ENCODE results near the gene XIRP2. TPM values are rescaled to one million over a fixed set of nuclear protein-coding genes. Genes with fewer than 3 reads are reported as not detected.
A peak's percentile ranks its signal among the peaks of the same experiment; 100 is the strongest.

XIRP2 gene
- total RNA-seq, 1 donor from 2014 or later, result 0.14 TPM

DNA sequence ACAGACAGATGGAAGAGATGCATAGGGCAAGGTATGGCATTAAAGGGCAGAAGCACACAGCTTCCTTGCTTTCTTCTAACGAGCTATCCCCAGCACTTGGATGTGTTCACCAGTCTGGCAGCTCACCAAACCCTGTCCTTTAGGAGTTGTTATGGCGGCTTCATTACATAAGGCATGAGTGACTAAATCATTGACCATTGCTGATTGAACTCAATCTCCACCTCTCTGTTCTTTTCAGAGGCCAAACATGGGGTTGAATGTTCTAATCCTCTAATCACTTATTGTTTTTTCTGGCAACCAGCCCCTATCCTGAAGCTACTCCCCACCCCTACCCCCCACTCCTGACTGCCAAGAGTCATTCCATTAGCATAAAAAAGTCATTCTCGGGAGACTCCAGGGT lies 301.8 kb downstream of the XIRP2 start:
- H3K4me1 ChIP-seq, result no peaks in the 10 kb centered on the region
- intact Hi-C loops (cut with DNase I), result no loop called here
- DNase-seq (no peak), ATAC-seq (no peak)
- TF ChIP-seq, protein P1, sequence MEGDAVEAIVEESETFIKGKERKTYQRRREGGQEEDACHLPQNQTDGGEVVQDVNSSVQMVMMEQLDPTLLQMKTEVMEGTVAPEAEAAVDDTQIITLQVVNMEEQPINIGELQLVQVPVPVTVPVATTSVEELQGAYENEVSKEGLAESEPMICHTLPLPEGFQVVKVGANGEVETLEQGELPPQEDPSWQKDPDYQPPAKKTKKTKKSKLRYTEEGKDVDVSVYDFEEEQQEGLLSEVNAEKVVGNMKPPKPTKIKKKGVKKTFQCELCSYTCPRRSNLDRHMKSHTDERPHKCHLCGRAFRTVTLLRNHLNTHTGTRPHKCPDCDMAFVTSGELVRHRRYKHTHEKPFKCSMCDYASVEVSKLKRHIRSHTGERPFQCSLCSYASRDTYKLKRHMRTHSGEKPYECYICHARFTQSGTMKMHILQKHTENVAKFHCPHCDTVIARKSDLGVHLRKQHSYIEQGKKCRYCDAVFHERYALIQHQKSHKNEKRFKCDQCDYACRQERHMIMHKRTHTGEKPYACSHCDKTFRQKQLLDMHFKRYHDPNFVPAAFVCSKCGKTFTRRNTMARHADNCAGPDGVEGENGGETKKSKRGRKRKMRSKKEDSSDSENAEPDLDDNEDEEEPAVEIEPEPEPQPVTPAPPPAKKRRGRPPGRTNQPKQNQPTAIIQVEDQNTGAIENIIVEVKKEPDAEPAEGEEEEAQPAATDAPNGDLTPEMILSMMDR (IDR thresholded peaks at IDR 0.05), result no peak
- no peaks in the 10 kb centered on the region for H3K36me3 ChIP-seq
- H3K9me3 ChIP-seq, result no peaks in the 10 kb centered on the region
- H3K4me3 ChIP-seq, result no peak overlapping the region
- no peaks in the 10 kb centered on the region for H3K27me3 ChIP-seq
- no peak overlapping the region for H3K27ac ChIP-seq

DNA sequence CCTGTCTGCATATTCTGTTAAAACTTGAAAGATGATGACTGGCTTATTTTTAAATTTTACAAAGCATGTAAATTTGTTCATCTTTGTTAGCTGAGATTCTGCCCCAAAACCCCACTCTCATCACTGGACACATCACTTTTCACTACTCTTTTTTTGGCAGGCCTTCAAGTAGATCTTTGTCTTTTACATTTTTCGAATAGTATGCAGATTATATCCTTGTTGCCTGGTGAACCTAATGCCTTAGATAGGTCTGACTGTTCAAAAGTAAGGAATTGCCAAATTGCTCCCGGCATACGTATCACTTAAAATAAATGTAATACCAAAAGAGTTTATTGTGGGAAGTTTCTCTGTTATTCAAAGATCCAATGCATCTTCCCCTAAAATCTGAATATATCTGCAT lies 303.3 kb downstream of the XIRP2 start:
- H3K36me3 ChIP-seq, result no peaks in the 10 kb centered on the region
- ATAC-seq, result no peak
- DNase-seq, result no peak
- TF ChIP-seq, protein P1 (IDR thresholded peaks at IDR 0.05), result no peak
- intact Hi-C loops (cut with DNase I), result no loop called here
- H3K4me1 ChIP-seq, result peaks cover 2% of the 10 kb centered on the region
- no peak overlapping the region for H3K27ac ChIP-seq
- H3K9me3 ChIP-seq, result no peaks in the 10 kb centered on the region
- H3K4me3 ChIP-seq, result no peak overlapping the region
- no peaks in the 10 kb centered on the region for H3K27me3 ChIP-seq

DNA sequence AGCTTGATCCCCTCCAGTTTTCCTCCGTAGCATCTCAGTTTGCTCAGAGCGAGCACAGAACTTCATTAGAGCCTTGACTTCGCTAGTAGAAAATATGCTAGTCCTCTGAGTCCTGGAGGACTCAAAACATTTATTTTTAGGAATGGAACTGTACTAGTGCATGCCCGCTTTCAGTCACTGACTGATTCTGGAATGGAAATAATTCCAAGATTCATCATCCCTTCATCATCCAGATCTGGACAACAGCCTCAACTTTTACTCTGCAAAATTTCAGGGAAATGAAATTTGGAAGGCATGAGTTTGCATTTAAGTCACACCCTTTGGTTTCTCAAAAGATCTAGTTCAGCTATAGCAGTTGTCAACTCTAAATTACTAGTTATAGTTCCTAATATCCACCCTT lies 304.6 kb downstream of the XIRP2 start:
- ATAC-seq (no peak), DNase-seq (no peak)
- Histone ChIP-seq H3K9me3 (no peaks in the 10 kb centered on the region), H3K36me3 (no peaks in the 10 kb centered on the region), H3K27me3 (no peaks in the 10 kb centered on the region), H3K4me1 (peaks cover 8% of the 10 kb centered on the region), H3K4me3 (no peak overlapping the region), H3K27ac (no peak overlapping the region)
- intact Hi-C loops (cut with DNase I), result no loop called here
- TF ChIP-seq, protein P1 (IDR thresholded peaks at IDR 0.05), result no peak

DNA sequence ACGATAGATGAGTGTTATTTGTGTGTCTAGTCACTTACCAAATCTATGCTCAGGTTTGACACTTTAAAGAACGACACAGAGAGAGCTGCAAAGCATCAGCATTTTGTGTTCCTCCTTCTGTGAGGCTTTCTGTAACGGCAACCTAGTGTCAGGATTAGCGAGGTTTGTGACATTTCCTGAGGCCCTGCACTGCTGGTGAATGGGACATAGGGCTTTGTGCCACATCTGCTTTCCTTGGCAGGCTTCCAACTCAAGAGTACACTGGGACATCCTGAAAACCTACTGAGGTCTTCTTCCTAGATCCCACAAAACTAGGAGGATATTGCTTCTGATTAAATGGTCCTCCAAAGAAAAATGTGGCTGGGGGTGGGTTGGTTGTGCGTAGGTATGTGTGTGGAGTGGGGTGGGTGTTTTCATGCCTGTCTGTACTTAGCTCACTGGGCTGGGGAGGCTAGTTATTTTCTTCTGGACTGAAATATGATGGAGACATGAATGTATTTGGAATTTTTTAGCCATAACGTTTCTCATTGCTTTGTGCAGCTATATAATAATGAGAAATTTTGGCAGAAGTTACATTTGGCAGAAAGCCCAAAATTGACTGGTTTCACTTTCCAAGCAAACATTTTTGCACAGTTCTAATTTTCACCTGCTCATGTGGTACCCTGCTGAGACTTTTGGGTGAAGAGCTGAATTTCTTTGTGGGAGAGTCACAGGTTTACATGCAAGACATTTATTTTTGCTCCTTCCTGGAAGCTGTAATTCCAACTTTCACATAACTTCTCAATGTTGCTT lies 308.4 kb downstream of the XIRP2 start:
- TF ChIP-seq, protein P1 (IDR thresholded peaks at IDR 0.05), result no peak
- H3K4me1 ChIP-seq, result peaks cover 8% of the 10 kb centered on the region
- no peaks in the 10 kb centered on the region for H3K9me3 ChIP-seq
- no peak overlapping the region for H3K4me3 ChIP-seq
- H3K36me3 ChIP-seq, result no peaks in the 10 kb centered on the region
- ATAC-seq (peak; percentile 78), DNase-seq (no peak)
- no peaks in the 10 kb centered on the region for H3K27me3 ChIP-seq
- intact Hi-C loops (cut with DNase I), result no loop called here
- H3K27ac ChIP-seq, result no peak overlapping the region

DNA sequence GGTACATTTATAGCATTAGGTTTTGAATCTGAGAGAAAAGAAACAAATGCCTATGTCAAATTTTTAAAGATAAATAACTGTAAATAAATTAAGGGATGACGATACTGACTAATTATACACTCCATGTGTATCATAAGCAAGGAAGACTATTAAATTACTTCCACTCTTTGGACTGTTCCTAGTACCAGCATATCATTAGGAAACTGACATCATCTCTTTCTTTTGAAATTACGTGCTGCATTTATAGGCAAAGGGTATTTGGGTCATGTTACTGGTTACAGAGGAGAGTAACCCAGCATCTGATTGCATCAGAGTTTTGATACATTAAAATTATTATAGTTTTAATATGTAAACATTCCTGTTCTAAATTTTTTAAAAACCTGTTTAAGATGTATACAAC lies 309.7 kb downstream of the XIRP2 start:
- ATAC-seq (peak; percentile 47), DNase-seq (no peak)
- Histone ChIP-seq H3K27me3 (no peaks in the 10 kb centered on the region), H3K27ac (no peak overlapping the region), H3K4me1 (peaks cover 8% of the 10 kb centered on the region), H3K4me3 (no peak overlapping the region), H3K36me3 (no peaks in the 10 kb centered on the region), H3K9me3 (no peaks in the 10 kb centered on the region)
- intact Hi-C loops (cut with DNase I), result no loop called here
- TF ChIP-seq, protein P1 (IDR thresholded peaks at IDR 0.05), result no peak

Data from upper lobe of right lung (tissue), 1 donor.